GM10248 (cell line): ENCODE measurements around the gene KAZN.
A peak's percentile ranks its signal among the peaks of the same experiment; 100 is the strongest.
"Not testable (repeated sequence)": the region's sequence is repeated elsewhere in the genome, so short reads cannot be mapped to it uniquely, and the experiment has no call there.

Source experiments
- CTCF ChIA-PET: fragments of 300-600 bp; sonication (Branson Sonifier 250); formaldehyde crosslinking; extraction: SDS; loops from one replicate; lab custom pipeline; 2021; ENCODE audit warnings: antibody characterized with exemption; lab: Yijun Ruan, JAX
- POLR2A ChIA-PET: fragments of 350-650 bp; sonication (Branson Sonifier 250); formaldehyde crosslinking; extraction: SDS; loops from one replicate; lab custom pipeline; 2020; ENCODE audit warnings: antibody characterized with exemption; lab: Yijun Ruan, JAX
- DNase-seq: peaks from one replicate; pipeline ENCODE4 v3.0.0; 2012; ENCODE audit errors: extremely low spot score
- CTCF ChIP-seq: IDR thresholded peaks from 2 replicates; pipeline ENCODE4 v1.5.1; 2012; ENCODE audit warnings: mild to moderate bottlenecking, low read depth; ENCODE audit errors: extremely low read depth, missing control alignments, control extremely low read depth

KAZN gene

GRCh38 chr1:14571810-14572767 lies 26.4 kb upstream of the KAZN start:
- TF ChIP-seq CTCF: peak; percentile 50
- POLR2A ChIA-PET: no interaction called here
- peak; percentile 32 for DNase-seq
- CTCF ChIA-PET: interaction anchor here (0.7 to 1.9 kb wide), 7 partner anchors 10 to 458 kb away, joined by 3 to 7 read pairs (median 3); no protein-coding TSS in a partner anchor

DNA sequence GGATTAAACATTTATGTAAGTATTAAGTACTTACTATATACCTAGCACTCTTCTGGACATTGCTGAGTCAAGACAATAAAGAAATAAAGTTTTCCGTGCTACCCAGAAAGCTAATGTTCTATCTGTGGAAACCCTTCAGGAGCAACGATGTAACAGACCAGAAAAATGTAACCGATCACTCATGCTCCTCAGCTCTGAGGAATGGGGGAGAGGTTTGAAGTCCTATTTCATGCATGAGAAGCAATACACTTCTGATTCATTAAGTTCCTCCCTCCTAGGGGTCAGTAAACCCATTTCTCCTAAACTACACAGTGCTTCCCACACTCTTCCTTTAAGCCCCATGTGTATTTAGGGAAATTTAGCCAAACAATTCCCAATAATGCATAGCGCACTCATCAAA lies 25.6 kb upstream of the KAZN start:
- POLR2A ChIA-PET: no interaction called here
- no peak for DNase-seq
- TF ChIP-seq CTCF: no peak
- CTCF ChIA-PET: interaction anchor here (0.9 to 1.9 kb wide), 3 partner anchors 11 to 49 kb away, joined by 3 to 7 read pairs (median 4); no protein-coding TSS in a partner anchor

DNA sequence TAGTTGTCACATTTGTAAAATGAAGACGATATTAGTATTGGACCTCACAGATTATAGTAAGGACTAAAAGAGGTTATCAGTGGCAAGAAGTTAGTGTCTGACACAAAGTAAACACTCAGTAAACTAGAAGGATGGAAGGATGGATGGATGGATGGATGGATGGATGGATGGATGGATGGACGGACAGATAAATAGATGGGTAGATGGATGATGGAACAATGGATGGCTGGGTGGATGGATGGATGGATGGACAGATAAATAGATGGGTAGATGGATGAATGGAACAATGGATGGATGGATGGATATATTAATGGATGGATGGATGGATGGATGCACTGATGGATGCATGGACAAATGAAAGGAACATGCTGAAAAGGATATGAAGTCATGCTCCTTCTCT lies 22.3 kb upstream of the KAZN start:
- CTCF ChIA-PET: interaction anchor here (0.6 kb wide), 1 partner anchor 308 kb away, joined by 3 read pairs; no protein-coding TSS in a partner anchor
- POLR2A ChIA-PET: no interaction called here
- no peak for TF ChIP-seq CTCF
- no peak for DNase-seq

- POLR2A ChIA-PET: no interaction called here
Observed at GRCh38 chr1:14577261-14577660, 21.2 kb upstream of the KAZN start.

GRCh38 chr1:14578156-14578555 lies 20.3 kb upstream of the KAZN start:
- DNase-seq: no peak
- ChIA-PET POLR2A (no interaction called here), CTCF (no interaction called here)
- no peak for TF ChIP-seq CTCF

More at GRCh38 chr1:14577261-14577660, 21.2 kb upstream of the KAZN start:
- CTCF ChIA-PET: no interaction called here
- DNase-seq: no peak
- no peak for TF ChIP-seq CTCF

GRCh38 chr1:14580295-14580694 lies 18.2 kb upstream of the KAZN start:
- CTCF ChIA-PET, DNase-seq, POLR2A ChIA-PET: not testable (repeated sequence)

GRCh38 chr1:14580986-14581385 lies 17.5 kb upstream of the KAZN start:
- DNase-seq: no peak
- no peak for TF ChIP-seq CTCF
- ChIA-PET CTCF (no interaction called here), POLR2A (no interaction called here)
